NCI-H1436 treated with DMSO at 0.1 percent for 48 hours (cell line): ENCODE results near the gene TCFL5.

Experiments
- DNase-seq: peaks from one replicate; lab custom pipeline; 2025; lab: John Stamatoyannopoulos, UW

Gene TCFL5

GRCh38 chr20:62795023-62795761 lies 66.4 kb downstream of the TCFL5 start:
- DNase-seq: no peak

GRCh38 chr20:62794007-62794724 lies 67.5 kb downstream of the TCFL5 start:
- peak; percentile 79 for DNase-seq

GRCh38 chr20:62793757-62794006 lies 67.9 kb downstream of the TCFL5 start:
- DNase-seq: no peak

- no peak for DNase-seq
Observed at GRCh38 chr20:62792940-62793756, 68.5 kb downstream of the TCFL5 start.

- DNase-seq: no peak
Observed at GRCh38 chr20:62792182-62792939, 69.3 kb downstream of the TCFL5 start.

GRCh38 chr20:62791301-62792181 lies 70.1 kb downstream of the TCFL5 start:
- peak; percentile 63 for DNase-seq
